Measurements from ENCODE around the gene ACP5. TPM values are rescaled to one million over a fixed set of nuclear protein-coding genes. Genes with fewer than 3 reads are reported as not detected.

ACP5 gene
- total RNA-seq, 4 donors from 2014 or later, result 24.4 to 133 (median 36.1) TPM

GRCh38 chr19:11530432-11530831 is 47.0 kb downstream of the ACP5 start:
- no peak for ATAC-seq (ENCODE audit: low FRiP score)
- TF ChIP-seq CTCF (IDR thresholded peaks at IDR 0.05), result no peak
- DNase-seq (ENCODE audit: low spot score), result no peak

GRCh38 chr19:11528551-11529341 is 48.7 kb downstream of the ACP5 start, which contains the start of gene ECSIT:
Gene ECSIT (minus strand): TSS chr19:11529134. CDS start chr19:11519170, 9,964 bp downstream.
- no peak for TF ChIP-seq CTCF (IDR thresholded peaks at IDR 0.05)
- ATAC-seq (ENCODE audit: low FRiP score) (peak; percentile 99), DNase-seq (ENCODE audit: low spot score) (peak; percentile 95)

Other genes starting within 250 kb of the ACP5 start
- 10 to 100 TPM in 3 of 4 donors, 1 to 10 TPM in 1; 8.6 to 33.3 (median 16.8) TPM for gene RAB3D, start 238.0 kb downstream of the ACP5 start, total RNA-seq
- 100 to 1,000 TPM; 144 to 252 (median 185) TPM for gene TMEM205, start 231.4 kb downstream of the ACP5 start, total RNA-seq
- gene CCDC159, start 231.1 kb downstream of the ACP5 start, total RNA-seq, result 10 to 100 TPM; 12.0 to 22.4 (median 16.6) TPM
- gene PLPPR2, start 222.2 kb downstream of the ACP5 start, total RNA-seq, result 10 to 100 TPM in 3 of 4 donors, 1 to 10 TPM in 1; 10.0 to 30.6 (median 13.9) TPM
- gene SWSAP1, start 203.0 kb downstream of the ACP5 start, total RNA-seq, result 1 to 10 TPM in 3 of 4 donors, under 1 TPM in 1; 0.48 to 3.8 (median 1.6) TPM
- 10 to 100 TPM in 1 of 4 donors, 1 to 10 TPM in 3; 3.8 to 13.7 (median 6.3) TPM for gene EPOR, start 193.3 kb downstream of the ACP5 start, total RNA-seq
- gene RGL3, start 158.3 kb downstream of the ACP5 start, total RNA-seq, result 10 to 100 TPM in 1 of 4 donors, 1 to 10 TPM in 3; 5.9 to 22.9 (median 7.3) TPM
- gene ODAD3, start 142.5 kb downstream of the ACP5 start, total RNA-seq, result under 1 TPM in 1 of 4 donors, not detected in 3; 0.46 TPM
- gene PRKCSH, start 142.0 kb downstream of the ACP5 start, total RNA-seq, result 100 to 1,000 TPM in 1 of 4 donors, 10 to 100 TPM in 3; 65.6 to 101 (median 87.6) TPM
- not detected for gene ELAVL3, start 96.6 kb downstream of the ACP5 start, total RNA-seq
- 1 to 10 TPM; 3.3 to 8.4 (median 5.3) TPM for gene ZNF653, start 71.8 kb downstream of the ACP5 start, total RNA-seq
- 10 to 100 TPM; 25.0 to 63.1 (median 33.2) TPM for gene ECSIT, start 48.5 kb downstream of the ACP5 start, total RNA-seq
- gene CNN1, start 38.8 kb downstream of the ACP5 start, total RNA-seq, result 10 to 100 TPM in 2 of 4 donors, 1 to 10 TPM in 2; 6.4 to 43.8 (median 14.5) TPM
- 10 to 100 TPM; 32.0 to 39.8 (median 33.7) TPM for gene ELOF1, start 18.4 kb downstream of the ACP5 start, total RNA-seq
- gene ZNF627, start 19.8 kb upstream of the ACP5 start, total RNA-seq, result 10 to 100 TPM in 1 of 4 donors, 1 to 10 TPM in 3; 5.4 to 12.1 (median 6.2) TPM
- 10 to 100 TPM in 1 of 4 donors, 1 to 10 TPM in 3; 3.4 to 14.2 (median 5.4) TPM for gene ZNF823, start 161.3 kb upstream of the ACP5 start, total RNA-seq
- 10 to 100 TPM in 1 of 4 donors, 1 to 10 TPM in 3; 2.6 to 12.8 (median 4.6) TPM for gene ZNF441, start 189.4 kb upstream of the ACP5 start, total RNA-seq
- 1 to 10 TPM in 1 of 4 donors, under 1 TPM in 3; 0.36 to 3.9 (median 0.76) TPM for gene ZNF491, start 220.9 kb upstream of the ACP5 start, total RNA-seq
- gene ZNF440, start 236.6 kb upstream of the ACP5 start, total RNA-seq, result 10 to 100 TPM in 2 of 4 donors, 1 to 10 TPM in 2; 7.1 to 13.9 (median 9.2) TPM

Measured in omental fat pad (tissue), 4 donors.